Left renal cortex interstitium (tissue), 4 donors: ENCODE data around the gene SDK2. TPM values are rescaled to one million over a fixed set of nuclear protein-coding genes. Genes with fewer than 3 reads are reported as not detected.

Experiments
- DNase-seq, 4 donors: peaks; one replicate each; pipeline ENCODE4 v3.0.0-alpha.2; 2013; ENCODE audit warnings: low read depth in 4 of 4, low spot score in 2 of 4, missing footprints in 1 of 4
- polyA plus RNA-seq, 4 donors: library from polyadenylated mRNA; unstranded; fragments of 120-200 nt; gene quantifications; one replicate each; pipeline ENCODE4 v1.2.1, GENCODE V29; 2013; ENCODE audit not compliant: insufficient read length in 4 of 4

SDK2 gene
- polyA plus RNA-seq, 4 donors, result 8.8 to 12.2 (median 9.9) TPM

- DNase-seq, result no peak
These were observed 343.9 kb downstream of the SDK2 start for GRCh38 chr17:73300392-73300791.

GRCh38 chr17:73297934-73298861 lies 346.0 kb downstream of the SDK2 start:
- no peak for DNase-seq

- DNase-seq, result no peak
These were observed 350.7 kb downstream of the SDK2 start for GRCh38 chr17:73293480-73293911.

- DNase-seq, result no peak
These were observed 351.2 kb downstream of the SDK2 start for GRCh38 chr17:73293031-73293430.

- DNase-seq, result no peak
These were observed 352.2 kb downstream of the SDK2 start for GRCh38 chr17:73292031-73292531.

GRCh38 chr17:73291260-73291801 lies 352.9 kb downstream of the SDK2 start:
- no peak for DNase-seq

GRCh38 chr17:73290399-73291259 lies 353.6 kb downstream of the SDK2 start:
- DNase-seq, result no peak

- no peak for DNase-seq
These were observed 354.5 kb downstream of the SDK2 start for GRCh38 chr17:73289549-73290254.

GRCh38 chr17:73288534-73289302 lies 355.5 kb downstream of the SDK2 start:
- DNase-seq, result no peak

- DNase-seq, result no peak
These were observed 357.4 kb downstream of the SDK2 start for GRCh38 chr17:73286863-73287296.

- DNase-seq, result no peak
These were observed 358.1 kb downstream of the SDK2 start for GRCh38 chr17:73285916-73286862.

GRCh38 chr17:73285603-73285908 lies 358.7 kb downstream of the SDK2 start:
- DNase-seq, result no peak

GRCh38 chr17:73284906-73285602 lies 359.2 kb downstream of the SDK2 start:
- no peak for DNase-seq
